Heart right ventricle (tissue), 16 donors: Measurements from ENCODE around the gene LRG1. TPM values are rescaled to one million over a fixed set of nuclear protein-coding genes. Genes with fewer than 3 reads are reported as not detected.

Source experiments
- ATAC-seq, 8 donors: fragments of 200-7000 bp; cut with Tn5 transposase; one replicate each; pipeline ENCODE4 v1.9.1; 2020; ENCODE audit warnings: mild to moderate bottlenecking in 8 of 8, moderate library complexity in 8 of 8, moderate number of reproducible peaks in 1 of 8
- DNase-seq, 2 donors: peaks; one replicate each; pipeline ENCODE4 v3.0.0-alpha.2; 2020
- H3K27ac ChIP-seq, 10 donors: fragments of 200-600 bp; sonication (generic) in 2 of 10; one replicate each; pipeline versions ENCODE4 v1.5.0 to v1.8.0; 2020 to 2022; ENCODE audit warnings: mild to moderate bottlenecking in 3 of 10
- H3K27me3 ChIP-seq, 7 donors: fragments of 200-600 bp; one replicate each; pipeline ENCODE4 v1.8.0; 2021 to 2022; ENCODE audit warnings: mild to moderate bottlenecking in 2 of 7
- H3K36me3 ChIP-seq, 9 donors: fragments of 200-600 bp; sonication (generic) in 1 of 9; one replicate each; pipeline versions ENCODE4 v1.5.0 to v1.8.0; 2020 to 2022; ENCODE audit warnings: mild to moderate bottlenecking in 2 of 9
- H3K4me1 ChIP-seq, 9 donors: fragments of 200-600 bp; sonication (generic) in 1 of 9; one replicate each; pipeline versions ENCODE4 v1.5.0 to v1.8.0; 2020 to 2022; ENCODE audit warnings: mild to moderate bottlenecking in 4 of 9
- H3K4me3 ChIP-seq, 10 donors: fragments of 200-600 bp; sonication (generic) in 2 of 10; one replicate each; pipeline versions ENCODE4 v1.5.0 to v1.8.0; 2020 to 2022; ENCODE audit warnings: mild to moderate bottlenecking in 7 of 10, moderate library complexity in 2 of 10
- H3K9me3 ChIP-seq, 11 donors: fragments of 200-600 bp in 10 of 11; sonication (generic) in 2 of 11; one replicate each; pipeline versions ENCODE4 v1.5.0 to v1.8.0; 2013 to 2022; ENCODE audit warnings: mild to moderate bottlenecking in 2 of 11, control low read depth in 1 of 11, moderate library complexity in 1 of 11
- WGBS, 2 donors: extraction: QIAGEN DNeasy Blood & Tissue Kit; methylation state at CpG; one replicate each; pipeline ENCODE4 v1.1.7; 2013; ENCODE audit warnings: inconsistent platforms in 1 of 2; 5-methylcytosine and 5-hydroxymethylcytosine counted together
- intact Hi-C, 10 donors: fragments of 100-400 bp; cut with DNase I; formaldehyde crosslinking; loops; one replicate each; pipeline versions ENCODE4 v1.11.1 to v1.14.2; 2022
- polyA plus RNA-seq, 2 donors: library from polyadenylated mRNA; stranded (reverse); fragments of 200-250 nt; gene quantifications; one replicate each; pipeline ENCODE4 v1.2.3, GENCODE V29; 2013
- total RNA-seq, 10 donors: library from RNA; stranded (reverse); fragmentation: NEBNext Ultra II Directional in 3 of 10; extraction: Animal tissue kit (Norgen Biotek cat#: 25700) in 3 of 10; gene quantifications; one replicate each; pipeline versions ENCODE4 v1.2.1 to v1.2.4, GENCODE V29; 2021 to 2023
- TF ChIP-seq, protein P1 (sequence below), 9 donors: fragments of 200-600 bp; sonication (generic) in 2 of 9; IDR thresholded peaks; one replicate each; pipeline versions ENCODE4 v1.5.0 to v1.8.0; 2021 to 2022; ENCODE audit warnings: antibody characterized with exemption in 9 of 9, mild to moderate bottlenecking in 5 of 9, moderate library complexity in 1 of 9
- donor health status: Arrhythmogenic right ventricular cardiomyopathy.
- donor health status: ischemic (EF 13 %, LVEDD 7.1; RV severe dilation, severe dysfunction).
- donor health status: healthy with polysubstance abuse.
- donor health status: DM: no; HTN: yes; CAD: no.
- donor health status: DM: no; HTN: no; CAD: no.
- donor health status: ischemic (EF 25% LVEDD 6.9; RV normal size, moderate dysfunction).
- donor health status: ischemic (EF 25% LVEDD 5.7; RV mildly dilated, moderate dysfunction).
- donor health status: healthy.
- donor health status: DM: yes; HTN: yes; CAD: no.
- donor health status: Ischemic cardiomyopathy.
- donor health status: ischemic (EF 35%, LVEDD 5.7; RV mildly dilated, moderate dysfunction).
- donor health status: nonischemic (EF 11% LVEDD 7.7; RV severe dilation, severe dysfunction).
- donor health status: DM: yes; HTN: yes; CAD: no.
- donor health status: PGD.
- donor health status: ischemic (EF 29% LVEDD 5.4; RV normal size, mild dysfunction).
- donor health status: nonischemic (EF 23%, LVEDD 6.1; RV moderate dilation, normal function).

The LRG1 gene
- total and polyA plus RNA-seq, 12 donors, result 0.06 to 1.3 (median 0.29) TPM

DNA sequence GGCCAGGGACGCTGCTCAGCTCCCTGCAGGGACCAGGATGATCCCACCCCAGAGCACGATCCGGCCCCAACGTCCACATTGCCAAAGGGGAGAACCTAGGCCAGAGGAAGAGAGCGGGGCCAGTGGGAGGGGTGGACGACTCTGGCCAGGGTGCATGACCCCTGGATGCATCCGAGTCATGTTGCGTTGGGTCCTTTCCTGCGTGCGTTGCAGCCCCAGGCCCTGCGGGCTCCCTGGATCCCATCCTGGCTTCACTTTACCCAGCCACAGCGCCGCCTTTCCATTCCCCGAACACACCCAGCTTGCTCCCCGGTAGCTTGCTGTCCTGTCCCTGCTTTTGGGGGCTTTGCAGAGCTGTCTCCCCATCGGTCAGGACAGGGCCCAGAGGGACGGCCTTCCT lies 32.0 kb downstream of the LRG1 start:
- H3K9me3 ChIP-seq, result no peaks in the 10 kb centered on the region
- H3K4me3 ChIP-seq, result no peak overlapping the region
- intact Hi-C loops, result no loop called here
- TF ChIP-seq, protein P1, sequence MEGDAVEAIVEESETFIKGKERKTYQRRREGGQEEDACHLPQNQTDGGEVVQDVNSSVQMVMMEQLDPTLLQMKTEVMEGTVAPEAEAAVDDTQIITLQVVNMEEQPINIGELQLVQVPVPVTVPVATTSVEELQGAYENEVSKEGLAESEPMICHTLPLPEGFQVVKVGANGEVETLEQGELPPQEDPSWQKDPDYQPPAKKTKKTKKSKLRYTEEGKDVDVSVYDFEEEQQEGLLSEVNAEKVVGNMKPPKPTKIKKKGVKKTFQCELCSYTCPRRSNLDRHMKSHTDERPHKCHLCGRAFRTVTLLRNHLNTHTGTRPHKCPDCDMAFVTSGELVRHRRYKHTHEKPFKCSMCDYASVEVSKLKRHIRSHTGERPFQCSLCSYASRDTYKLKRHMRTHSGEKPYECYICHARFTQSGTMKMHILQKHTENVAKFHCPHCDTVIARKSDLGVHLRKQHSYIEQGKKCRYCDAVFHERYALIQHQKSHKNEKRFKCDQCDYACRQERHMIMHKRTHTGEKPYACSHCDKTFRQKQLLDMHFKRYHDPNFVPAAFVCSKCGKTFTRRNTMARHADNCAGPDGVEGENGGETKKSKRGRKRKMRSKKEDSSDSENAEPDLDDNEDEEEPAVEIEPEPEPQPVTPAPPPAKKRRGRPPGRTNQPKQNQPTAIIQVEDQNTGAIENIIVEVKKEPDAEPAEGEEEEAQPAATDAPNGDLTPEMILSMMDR (IDR thresholded peaks at IDR 0.05), result no peak
- DNase-seq (no peak), ATAC-seq (no peak)
- H3K36me3 ChIP-seq, result peaks cover 0 to 66% (median 35%) of the 10 kb centered on the region in 9 donors
- H3K27me3 ChIP-seq, result no peaks in the 10 kb centered on the region
- 74 to 78% methylated on average over 17 of the region's 17 CpGs for WGBS, 2 donors
- H3K4me1 ChIP-seq, result peaks cover 0 to 23% (median 11%) of the 10 kb centered on the region in 9 donors
- peak overlapping the region in 1 of 10 donors; percentile 36 for H3K27ac ChIP-seq

DNA sequence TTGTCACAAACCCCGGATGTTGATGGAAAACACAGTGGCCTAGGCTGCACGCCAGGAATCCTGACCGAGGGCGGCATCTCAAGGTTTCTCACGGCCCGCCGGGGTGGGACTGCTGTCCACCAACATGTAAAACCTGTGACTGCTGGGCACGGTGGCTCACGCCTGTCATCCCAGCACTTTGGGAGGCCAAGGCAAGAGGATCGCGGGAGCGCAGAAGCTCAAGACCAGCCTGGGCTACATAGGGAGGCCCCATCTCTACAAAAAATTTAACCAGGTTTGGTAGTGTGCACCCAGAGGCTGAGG lies 32.7 kb downstream of the LRG1 start:
- peaks cover 0 to 73% (median 42%) of the 10 kb centered on the region in 9 donors for H3K36me3 ChIP-seq

DNA sequence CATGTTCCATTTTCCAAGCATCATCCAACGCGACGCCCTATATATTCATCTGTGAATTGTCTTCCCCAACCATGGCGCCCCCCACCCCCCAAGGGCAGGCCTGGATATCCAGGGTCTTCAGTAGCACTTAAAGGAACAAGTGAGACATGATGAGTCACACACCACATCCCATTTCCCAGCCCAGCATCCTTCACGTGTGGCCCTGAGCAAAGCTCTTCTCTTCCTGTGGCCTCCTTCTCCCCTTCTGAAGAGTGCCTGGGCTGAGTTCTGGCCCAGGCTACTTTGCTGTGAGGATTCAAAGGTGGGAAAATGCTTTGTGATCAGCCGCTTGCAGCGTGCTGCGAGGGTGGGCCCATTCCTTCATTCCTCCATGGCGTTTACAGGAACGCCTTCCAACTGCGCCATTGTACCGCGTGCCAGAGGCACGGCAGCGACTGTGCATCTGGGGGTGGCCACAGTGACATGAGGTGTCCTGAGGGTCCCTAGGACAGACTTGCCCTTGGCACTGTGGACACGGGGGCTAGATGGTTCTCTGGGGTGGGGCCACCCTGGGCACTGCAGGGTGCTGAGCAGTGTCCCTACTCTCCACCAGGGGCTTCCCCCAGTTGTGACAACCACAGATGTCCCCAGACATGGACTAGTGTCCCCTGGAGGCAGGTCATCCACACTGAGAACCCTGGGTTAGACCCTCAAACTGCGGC lies 33.2 kb downstream of the LRG1 start:
- Histone ChIP-seq H3K4me3 (no peak overlapping the region), H3K27me3 (no peaks in the 10 kb centered on the region), H3K27ac (peak overlapping the region in 1 of 10 donors; percentile 0), H3K9me3 (no peaks in the 10 kb centered on the region), H3K36me3 (peaks cover 0 to 78% (median 47%) of the 10 kb centered on the region in 9 donors), H3K4me1 (peaks cover 0 to 23% (median 11%) of the 10 kb centered on the region in 9 donors)
- ATAC-seq (no peak), DNase-seq (no peak)
- TF ChIP-seq, protein P1 (IDR thresholded peaks at IDR 0.05), result no peak
- intact Hi-C loops, result no loop called here
- WGBS, 2 donors, result 83 to 86% methylated on average over 17 of the region's 17 CpGs

More for the DNA sequence above, 32.7 kb downstream of the LRG1 start:
- peaks cover 0 to 23% (median 11%) of the 10 kb centered on the region in 9 donors for H3K4me1 ChIP-seq
- WGBS, 2 donors, result 68 to 79% methylated on average over 12 of the region's 12 CpGs
- no peaks in the 10 kb centered on the region for H3K9me3 ChIP-seq
- intact Hi-C loops, result no loop called here
- H3K27ac ChIP-seq, result peak overlapping the region in 1 of 10 donors; percentile 0
- TF ChIP-seq, protein P1 (IDR thresholded peaks at IDR 0.05), result no peak
- ATAC-seq (no peak), DNase-seq (no peak)
- no peak overlapping the region for H3K4me3 ChIP-seq
- no peaks in the 10 kb centered on the region for H3K27me3 ChIP-seq

DNA sequence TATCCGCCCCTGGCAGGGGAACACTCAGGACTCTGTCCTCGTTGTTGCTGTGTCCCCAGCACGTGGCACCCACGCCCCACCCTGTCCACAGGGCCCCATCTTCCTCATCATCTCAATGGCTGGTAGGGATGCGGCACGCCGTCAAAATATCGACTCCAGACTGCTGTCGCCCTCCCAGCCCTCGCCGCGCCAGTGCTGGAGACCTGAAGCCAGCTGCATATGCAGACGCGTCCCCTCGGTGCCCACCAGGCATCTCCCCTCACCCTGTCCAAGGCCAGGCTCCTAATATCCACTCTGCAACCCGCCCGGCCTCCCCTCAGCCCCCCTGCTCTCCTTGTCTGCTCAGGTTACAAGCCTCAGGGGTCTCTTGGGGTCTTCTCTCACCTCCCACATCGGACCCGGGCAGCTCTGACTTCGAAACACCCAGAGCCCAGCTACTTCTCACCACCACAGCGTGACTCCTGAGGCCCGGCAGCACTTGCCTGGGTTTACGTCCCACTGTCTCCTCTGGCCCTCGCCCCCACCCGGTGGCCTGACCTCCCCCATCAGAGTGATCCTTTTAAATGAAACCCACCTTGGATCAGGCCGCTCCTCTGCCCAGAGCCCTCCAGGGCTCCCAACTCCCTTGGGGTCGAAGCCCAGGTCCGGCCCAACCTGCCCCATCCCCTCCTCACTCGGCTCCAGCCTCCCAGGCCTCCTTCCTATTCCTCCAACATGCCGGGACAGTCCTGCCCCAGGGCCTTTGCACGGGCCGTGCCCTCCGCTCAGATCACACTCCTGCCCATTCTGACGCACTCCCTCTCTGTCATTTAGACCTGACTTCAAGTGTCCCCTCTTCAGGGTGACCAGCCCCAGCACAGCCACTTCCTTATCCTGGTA lies 34.0 kb downstream of the LRG1 start:
- intact Hi-C loops, result no loop called here
- no peaks in the 10 kb centered on the region for H3K9me3 ChIP-seq
- 95% methylated on average over 34 of the region's 34 CpGs for WGBS, 2 donors
- ATAC-seq (no peak), DNase-seq (no peak)
- peaks cover 0 to 86% (median 55%) of the 10 kb centered on the region in 9 donors for H3K36me3 ChIP-seq
- peaks cover 0 to 23% (median 11%) of the 10 kb centered on the region in 9 donors for H3K4me1 ChIP-seq
- H3K27me3 ChIP-seq, result no peaks in the 10 kb centered on the region
- no peak overlapping the region for H3K4me3 ChIP-seq
- no peak overlapping the region for H3K27ac ChIP-seq
- TF ChIP-seq, protein P1 (IDR thresholded peaks at IDR 0.05), result no peak
